ENCODE data around the gene C6orf132. TPM values are rescaled to one million over a fixed set of nuclear protein-coding genes. Genes with fewer than 3 reads are reported as not detected.

The C6orf132 gene
- total RNA-seq, 1 experiment from 2014 or later: 88.5 TPM

DNA sequence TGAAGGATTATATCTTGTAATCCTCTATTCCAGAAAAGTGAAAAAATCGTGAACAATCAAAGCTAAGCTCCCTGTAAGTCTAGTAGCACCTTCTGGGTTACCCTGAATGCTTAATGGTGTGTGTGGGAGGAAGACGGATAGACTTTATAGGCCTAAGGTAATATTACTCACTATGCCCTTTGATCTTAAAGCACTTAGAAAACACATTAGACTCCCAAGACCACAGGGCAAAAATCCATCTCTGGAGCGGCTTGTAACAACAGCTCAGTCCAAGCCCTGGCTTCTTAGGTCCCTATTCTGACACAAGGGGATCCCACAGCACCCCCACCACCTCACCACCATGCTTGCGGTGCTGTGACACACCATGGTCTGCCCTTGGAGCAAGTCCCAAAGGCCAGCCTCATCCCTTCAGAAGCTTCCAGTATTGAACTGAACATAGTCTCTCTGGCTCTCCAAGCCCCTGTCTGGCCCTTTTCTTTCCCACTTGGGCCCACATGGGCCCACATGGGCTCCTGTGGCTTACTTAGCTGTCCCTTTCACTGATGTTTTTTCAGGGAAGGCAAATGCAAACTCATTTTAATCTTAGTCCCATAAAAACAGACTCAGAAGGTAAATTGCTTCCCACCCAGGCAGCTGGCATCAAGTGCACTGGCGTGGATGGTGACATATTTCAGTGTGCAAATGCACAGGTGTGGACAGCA, 28.3 kb downstream of the C6orf132 start:
- BruUV-seq (replicated peaks): no TSS peak
- DNase-seq: peak; percentile 33
- H3K27me3 Mint-ChIP-seq (ENCODE audit: unreplicated experiment): no peaks in the 10 kb centered on the region
- no peaks in the 10 kb centered on the region for H3K9me3 Mint-ChIP-seq (ENCODE audit: low read depth, unreplicated experiment)
- H3K27ac Mint-ChIP-seq (ENCODE audit: unreplicated experiment): peak overlapping the region; percentile 83
- CTCF ChIA-PET: interaction anchor here (0.6 to 1.2 kb wide), 8 partner anchors 9 to 111 kb away, joined by 3 to 9 read pairs (median 3); no protein-coding TSS in a partner anchor
- peak overlapping the region; percentile 44 for H3K4me3 Mint-ChIP-seq (ENCODE audit: low read depth, unreplicated experiment)
- peaks cover 74% of the 10 kb centered on the region for H3K36me3 Mint-ChIP-seq (ENCODE audit: insufficient read depth, unreplicated experiment)
- TF ChIP-seq CTCF (IDR thresholded peaks at IDR 0.05; ENCODE audit: unreplicated experiment): no peak
- peaks cover 59% of the 10 kb centered on the region for H3K4me1 Mint-ChIP-seq (ENCODE audit: low read depth, unreplicated experiment)
- intact Hi-C loops (cut with micrococcal nuclease; ENCODE audit: unreplicated experiment): no loop called here

- TF ChIP-seq CTCF (IDR thresholded peaks at IDR 0.05; ENCODE audit: unreplicated experiment): no peak
- Mint-ChIP-seq H3K4me3 (ENCODE audit: low read depth, unreplicated experiment) (no peak overlapping the region), H3K36me3 (ENCODE audit: insufficient read depth, unreplicated experiment) (peaks cover 77% of the 10 kb centered on the region), H3K27me3 (ENCODE audit: unreplicated experiment) (no peaks in the 10 kb centered on the region), H3K4me1 (ENCODE audit: low read depth, unreplicated experiment) (peaks cover 46% of the 10 kb centered on the region), H3K27ac (ENCODE audit: unreplicated experiment) (peak overlapping the region; percentile 72), H3K9me3 (ENCODE audit: low read depth, unreplicated experiment) (no peaks in the 10 kb centered on the region)
- intact Hi-C loops (cut with micrococcal nuclease; ENCODE audit: unreplicated experiment): no loop called here
- CTCF ChIA-PET: interaction anchor here (0.9 kb wide), 1 partner anchor 10 kb away, joined by 3 read pairs; no protein-coding TSS in a partner anchor
- no TSS peak for BruUV-seq (replicated peaks)
- no peak for DNase-seq
Measured at GRCh38 chr6:42112351-42112750, 30.1 kb downstream of the C6orf132 start.

- CTCF ChIA-PET: no interaction called here
- Mint-ChIP-seq H3K4me1 (ENCODE audit: low read depth, unreplicated experiment) (peaks cover 32% of the 10 kb centered on the region), H3K9me3 (ENCODE audit: low read depth, unreplicated experiment) (no peaks in the 10 kb centered on the region), H3K36me3 (ENCODE audit: insufficient read depth, unreplicated experiment) (peaks cover 78% of the 10 kb centered on the region), H3K27me3 (ENCODE audit: unreplicated experiment) (no peaks in the 10 kb centered on the region), H3K27ac (ENCODE audit: unreplicated experiment) (no peak overlapping the region), H3K4me3 (ENCODE audit: low read depth, unreplicated experiment) (no peak overlapping the region)
- no peak for DNase-seq
- intact Hi-C loops (cut with micrococcal nuclease; ENCODE audit: unreplicated experiment): no loop called here
- TF ChIP-seq CTCF (IDR thresholded peaks at IDR 0.05; ENCODE audit: unreplicated experiment): no peak
- BruUV-seq (replicated peaks): no TSS peak
Measured at GRCh38 chr6:42110683-42111082, 31.7 kb downstream of the C6orf132 start.

GRCh38 chr6:42108071-42108470, 34.3 kb downstream of the C6orf132 start:
- H3K9me3 Mint-ChIP-seq (ENCODE audit: low read depth, unreplicated experiment): no peaks in the 10 kb centered on the region
- intact Hi-C loops (cut with micrococcal nuclease; ENCODE audit: unreplicated experiment): no loop called here
- no peak for TF ChIP-seq CTCF (IDR thresholded peaks at IDR 0.05; ENCODE audit: unreplicated experiment)
- H3K4me1 Mint-ChIP-seq (ENCODE audit: low read depth, unreplicated experiment): peaks cover 18% of the 10 kb centered on the region
- DNase-seq: no peak
- H3K27ac Mint-ChIP-seq (ENCODE audit: unreplicated experiment): no peak overlapping the region
- no TSS peak for BruUV-seq (replicated peaks)
- H3K27me3 Mint-ChIP-seq (ENCODE audit: unreplicated experiment): no peaks in the 10 kb centered on the region
- no peak overlapping the region for H3K4me3 Mint-ChIP-seq (ENCODE audit: low read depth, unreplicated experiment)
- CTCF ChIA-PET: interaction anchor here (1.1 to 1.7 kb wide), 3 partner anchors 9 to 29 kb away, joined by 3 read pairs; no protein-coding TSS in a partner anchor
- peaks cover 78% of the 10 kb centered on the region for H3K36me3 Mint-ChIP-seq (ENCODE audit: insufficient read depth, unreplicated experiment)
